HG03432 (cell line): ENCODE data around the gene PLEKHG5.
"Not testable (repeated sequence)": the region's sequence is repeated elsewhere in the genome, so short reads cannot be mapped to it uniquely, and the experiment has no call there.

Experiments used
- ATAC-seq: cut with Tn5 transposase; IDR thresholded peaks from one replicate; pipeline ENCODE4 v1.9.1; 2021; ENCODE audit warnings: mild to moderate bottlenecking, moderate library complexity; ENCODE audit not compliant: unreplicated experiment

Gene PLEKHG5

GRCh38 chr1:6464514-6464836, 27.0 kb downstream of the PLEKHG5 start:
- ATAC-seq = no peak

DNA sequence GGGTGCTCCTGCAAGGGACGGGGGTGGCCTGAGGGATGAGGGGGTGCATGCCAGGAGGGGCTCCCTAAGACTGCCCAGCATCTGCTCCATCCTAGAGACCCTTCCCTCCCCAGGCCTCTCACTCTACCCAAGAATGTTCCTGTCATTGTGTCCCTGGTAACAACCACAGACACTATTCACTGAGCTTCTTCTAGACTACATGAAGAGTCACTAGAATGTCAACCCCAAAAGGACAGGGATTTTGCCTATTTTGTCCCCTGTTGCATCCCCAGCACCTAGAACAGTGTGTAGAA, 28.4 kb downstream of the PLEKHG5 start:
- no peak for ATAC-seq

DNA sequence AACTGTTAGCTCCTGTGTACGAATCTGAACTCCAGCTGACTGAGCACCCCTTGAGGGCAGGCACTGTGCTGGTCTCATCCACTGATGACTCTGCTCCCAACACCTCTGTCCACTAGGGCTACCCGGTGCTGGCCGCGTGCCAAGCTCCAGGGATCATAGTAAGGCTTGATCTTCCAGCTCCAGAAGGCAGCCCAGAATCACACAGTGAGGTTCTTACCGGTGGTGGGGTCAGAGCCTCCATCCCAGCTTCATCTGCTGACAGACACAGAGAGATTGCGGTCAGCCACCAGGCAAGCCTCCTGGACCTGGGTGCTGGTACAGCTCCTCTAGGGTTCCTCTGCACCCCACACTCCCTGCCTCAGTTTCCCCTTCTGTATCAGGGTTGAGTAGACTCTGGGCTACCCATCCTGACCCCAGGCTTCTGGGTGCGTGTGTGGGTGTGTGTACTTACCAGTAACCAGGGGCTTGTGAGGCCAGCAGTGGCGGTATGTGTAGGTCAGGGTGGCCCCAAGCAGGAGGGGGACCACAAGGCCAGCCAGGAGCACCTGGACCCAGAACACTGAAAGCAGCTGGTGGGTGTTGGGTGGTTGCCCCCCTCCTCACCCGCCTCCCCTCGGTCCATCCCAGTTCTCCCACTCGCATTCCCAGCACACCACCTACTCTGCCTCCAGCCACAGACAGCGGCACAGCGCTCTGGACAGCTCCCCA, 28.9 kb downstream of the PLEKHG5 start:
- no peak for ATAC-seq

GRCh38 chr1:6461538-6462411, 29.7 kb downstream of the PLEKHG5 start:
- ATAC-seq = no peak

DNA sequence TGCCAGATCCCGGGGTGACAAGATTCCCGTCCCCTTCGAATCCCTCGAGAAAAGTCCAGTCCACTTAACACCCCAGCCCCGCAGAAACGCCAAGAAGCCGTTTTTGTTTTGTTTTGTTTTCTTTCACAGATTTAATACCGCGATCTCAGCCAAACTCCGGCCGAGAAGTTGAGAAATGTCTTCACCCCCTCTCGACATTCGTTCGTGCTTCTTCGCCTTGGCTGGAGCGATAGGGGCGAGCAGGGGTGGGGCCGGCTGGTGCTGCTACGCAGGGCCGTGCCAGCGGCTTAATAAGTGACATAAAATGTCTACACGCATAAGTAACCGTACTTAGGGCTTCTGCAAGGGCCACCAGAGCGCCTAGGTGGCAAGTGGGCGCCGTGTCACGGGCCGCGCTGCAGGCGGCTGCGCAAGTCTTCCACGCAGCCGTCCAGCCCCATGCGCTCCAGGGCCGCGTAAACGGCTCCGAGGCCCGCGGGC, 30.4 kb downstream of the PLEKHG5 start:
- ATAC-seq = no peak

DNA sequence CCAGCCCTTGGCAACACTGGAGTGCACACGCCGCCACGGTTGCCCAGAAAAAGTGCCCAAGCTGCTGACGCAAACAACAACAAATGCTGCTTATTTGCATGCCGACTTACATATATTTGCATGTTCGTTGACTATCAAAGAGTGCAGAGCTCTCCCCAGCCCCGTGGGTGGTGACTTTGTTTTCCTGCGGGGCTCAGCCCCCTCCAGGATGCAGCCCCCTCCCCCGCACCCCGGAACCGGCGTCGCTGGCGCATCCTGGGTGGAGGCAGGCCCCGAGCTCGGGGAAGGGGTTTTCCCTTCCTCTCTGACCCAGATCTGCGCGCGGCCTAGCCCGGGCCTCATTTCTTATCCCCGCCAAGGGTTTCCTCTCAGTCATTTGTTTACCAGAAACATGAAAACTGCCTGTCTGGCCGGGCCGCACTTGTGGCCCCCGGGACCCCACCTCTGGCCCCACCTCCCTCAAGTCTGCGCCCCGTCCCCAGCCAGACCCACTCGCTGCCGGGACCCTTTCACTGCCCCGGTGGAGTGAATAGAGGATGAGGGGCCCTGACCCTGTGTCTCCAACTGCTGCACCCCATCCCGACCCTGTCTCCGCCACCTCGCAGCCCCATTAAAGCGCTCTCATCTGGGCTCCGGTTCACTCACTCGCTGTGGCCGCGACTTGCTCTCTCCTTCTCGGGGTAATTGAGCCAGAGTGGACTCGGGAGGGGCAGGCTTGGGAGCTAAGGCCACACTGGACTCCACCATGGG, 31.0 kb downstream of the PLEKHG5 start:
- ATAC-seq = no peak

- no peak for ATAC-seq
Measured at GRCh38 chr1:6459850-6460265, 31.6 kb downstream of the PLEKHG5 start.

DNA sequence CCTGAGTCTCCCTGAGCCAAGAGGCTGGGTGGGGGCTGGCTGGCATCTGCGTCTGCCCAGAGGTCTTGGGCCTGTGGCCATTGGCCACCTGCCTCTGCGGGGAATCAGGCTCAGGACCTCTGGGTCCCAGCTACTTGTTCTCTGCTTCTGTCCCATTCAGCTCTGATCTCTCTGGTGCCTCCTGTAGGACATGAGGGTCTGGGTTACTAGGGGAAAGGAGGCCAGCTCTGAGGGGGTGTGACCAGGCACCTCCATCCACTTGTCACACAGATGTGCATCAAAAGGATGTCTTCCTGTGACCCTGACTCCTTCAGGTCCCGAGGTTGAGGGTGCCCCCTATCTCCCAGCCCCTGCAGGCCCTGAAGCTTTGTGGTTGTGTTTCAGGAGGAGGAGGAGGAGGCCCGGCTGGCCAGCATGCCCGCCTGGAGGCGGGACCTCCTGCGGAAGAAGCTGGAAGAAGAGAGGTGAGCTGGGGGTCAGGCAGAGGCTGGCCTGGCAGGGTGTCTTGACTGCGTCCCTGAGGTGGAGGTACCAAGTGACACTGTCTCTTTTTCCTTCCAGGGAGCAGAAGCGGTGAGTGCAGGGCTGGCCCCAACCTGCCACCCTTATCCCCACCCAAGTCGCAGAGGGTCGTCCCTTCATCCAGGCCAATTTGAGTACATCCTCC, 34.5 kb downstream of the PLEKHG5 start:
- no peak for ATAC-seq

- ATAC-seq = not testable (repeated sequence)
Measured at GRCh38 chr1:6455752-6456520, 35.5 kb downstream of the PLEKHG5 start.

DNA sequence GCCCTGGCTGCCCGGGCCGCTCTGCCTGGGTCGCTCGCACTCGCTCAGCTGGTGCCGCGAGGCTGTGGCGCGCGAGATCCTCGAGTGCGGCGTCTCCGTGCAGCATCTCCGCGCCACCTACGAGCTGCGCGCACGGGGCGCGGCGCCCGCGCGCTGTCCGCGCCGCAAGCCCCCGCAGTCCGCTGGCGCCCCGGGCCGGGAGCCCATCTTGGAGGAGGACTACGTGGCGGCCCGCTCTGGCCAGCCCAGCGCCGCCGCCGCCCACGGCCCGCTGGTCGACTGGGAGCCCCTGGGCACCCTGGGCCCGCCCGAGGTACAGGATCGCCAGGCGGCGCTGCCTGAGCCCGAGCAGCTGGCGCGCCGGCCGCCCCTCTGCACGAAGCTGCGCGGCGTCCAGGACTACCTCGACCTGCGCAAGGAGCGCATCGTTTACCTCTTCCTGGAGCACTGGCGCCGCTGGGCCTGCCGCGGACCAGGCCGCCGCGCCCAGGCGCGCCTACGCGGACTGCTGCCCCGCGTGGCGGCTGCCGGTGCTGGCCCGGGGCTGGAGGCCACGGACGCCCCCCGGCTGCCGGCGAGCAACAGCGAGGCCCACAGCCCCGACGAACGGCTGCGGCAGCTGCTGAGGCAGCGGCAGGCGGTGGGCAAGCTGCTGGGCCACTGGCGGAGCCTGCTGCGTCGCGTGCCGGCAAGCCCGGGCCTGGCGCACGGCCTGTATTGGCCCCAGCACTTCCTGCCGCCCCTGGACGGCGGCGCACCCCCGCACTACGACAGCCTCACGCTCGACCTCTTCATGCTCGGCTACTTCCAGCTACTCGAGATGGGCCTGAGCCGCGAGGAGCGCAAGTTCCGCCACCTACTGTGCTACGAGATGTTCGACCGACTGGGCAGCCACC, 36.4 kb downstream of the PLEKHG5 start:
- ATAC-seq = no peak

DNA sequence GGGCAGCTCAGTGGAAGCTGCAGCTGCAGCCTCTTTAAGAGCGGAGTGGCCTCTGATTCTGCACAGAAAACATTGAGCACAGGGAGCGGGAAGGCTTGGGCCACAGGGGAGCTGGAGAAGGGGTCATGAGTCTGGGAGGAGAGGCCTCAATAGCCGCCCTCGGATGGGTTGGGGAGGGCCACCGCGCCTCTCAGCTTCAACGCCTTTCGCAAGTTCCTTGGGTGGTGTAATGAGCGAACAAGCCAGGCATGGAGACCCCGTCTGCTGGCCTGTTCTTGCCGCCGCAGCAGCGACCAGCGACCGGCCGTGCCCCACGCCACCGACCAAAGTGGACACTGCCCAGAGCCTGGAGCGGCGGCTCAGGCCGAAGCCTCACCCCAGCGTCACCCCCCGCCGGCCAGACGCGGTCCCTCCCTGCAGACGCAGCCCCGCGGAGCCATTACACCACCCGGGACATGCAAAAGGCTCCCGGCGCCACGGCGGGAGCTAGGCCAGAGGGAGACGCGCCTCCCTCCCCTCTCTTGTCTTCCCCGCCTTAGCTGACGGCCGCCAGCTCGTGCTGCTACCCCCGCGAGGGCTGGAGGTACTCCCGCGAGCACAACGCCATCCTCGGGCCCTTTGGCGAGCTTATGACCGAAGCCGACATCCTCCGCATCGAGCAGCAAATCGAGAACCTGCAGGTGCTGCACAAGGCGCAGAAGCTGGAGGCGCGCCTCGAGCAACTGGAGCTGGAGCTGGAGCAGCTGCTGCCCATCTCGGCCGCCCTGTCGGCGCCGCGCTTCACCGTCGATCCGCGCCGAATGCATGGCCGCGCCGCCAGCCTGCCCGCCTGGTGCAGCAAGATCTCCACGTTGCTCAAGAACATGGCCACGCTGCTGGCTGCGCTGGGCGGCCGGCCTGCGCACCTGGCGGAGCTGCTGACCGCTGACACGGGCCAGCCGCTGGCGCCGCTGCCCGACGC, 37.3 kb downstream of the PLEKHG5 start:
- not testable (repeated sequence) for ATAC-seq

- no peak for ATAC-seq
Measured at GRCh38 chr1:6450943-6451373, 40.5 kb downstream of the PLEKHG5 start.

GRCh38 chr1:6450486-6450885, 41.0 kb downstream of the PLEKHG5 start:
- ATAC-seq = not testable (repeated sequence)

DNA sequence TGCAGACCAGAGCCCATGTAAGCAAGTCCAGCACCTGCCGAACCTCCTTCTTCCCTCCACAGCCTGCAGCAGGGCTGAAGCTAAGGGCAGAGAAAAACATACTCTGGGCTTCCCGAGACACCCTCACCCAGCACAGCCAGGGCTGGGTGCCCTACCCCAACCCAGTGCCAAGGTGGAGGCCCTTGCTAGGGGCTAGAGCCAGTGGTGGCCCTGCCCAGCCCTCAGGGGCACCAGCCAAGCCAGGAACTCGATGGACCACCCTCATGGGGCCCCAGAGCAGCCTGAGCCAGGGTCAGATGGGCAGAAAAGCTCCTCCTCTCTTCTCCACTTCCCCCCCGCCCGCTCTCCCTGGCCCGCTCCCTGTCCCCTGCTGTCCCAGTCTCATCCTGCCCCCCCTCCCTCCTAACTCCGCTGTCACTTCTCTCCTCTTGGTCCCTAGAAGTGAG, 41.4 kb downstream of the PLEKHG5 start:
- ATAC-seq = no peak

- ATAC-seq = no peak
Measured at GRCh38 chr1:6448749-6449631, 42.5 kb downstream of the PLEKHG5 start.

- ATAC-seq = no peak
Measured at GRCh38 chr1:6447818-6448748, 43.4 kb downstream of the PLEKHG5 start.
